G401 (cell line): ENCODE measurements around the gene STAG1. TPM values are rescaled to one million over a fixed set of nuclear protein-coding genes. Genes with fewer than 3 reads are reported as not detected.
"Not testable (repeated sequence)": the region's sequence is repeated elsewhere in the genome, so short reads cannot be mapped to it uniquely, and the experiment has no call there.

Experiments
- DNase-seq: peaks from one replicate; pipeline ENCODE4 v3.0.0-alpha.2; 2015; ENCODE audit warnings: low spot score
- in situ Hi-C: cut with HindIII; loops from 2 replicates; pipeline ENCODE4 v1.10.0; 2016; ENCODE audit warnings: low sequenced_read_pairs, mixed read lengths
- total RNA-seq: library from RNA; depleted of rRNA; stranded (reverse); fragments of >200 nt; shearing (Covaris generic); gene quantifications from 2 replicates; pipeline ENCODE4 v1.2.3, GENCODE V29; 2014

STAG1 gene
- total RNA-seq, 1 experiment from 2014 or later, result 22.4 TPM

DNA sequence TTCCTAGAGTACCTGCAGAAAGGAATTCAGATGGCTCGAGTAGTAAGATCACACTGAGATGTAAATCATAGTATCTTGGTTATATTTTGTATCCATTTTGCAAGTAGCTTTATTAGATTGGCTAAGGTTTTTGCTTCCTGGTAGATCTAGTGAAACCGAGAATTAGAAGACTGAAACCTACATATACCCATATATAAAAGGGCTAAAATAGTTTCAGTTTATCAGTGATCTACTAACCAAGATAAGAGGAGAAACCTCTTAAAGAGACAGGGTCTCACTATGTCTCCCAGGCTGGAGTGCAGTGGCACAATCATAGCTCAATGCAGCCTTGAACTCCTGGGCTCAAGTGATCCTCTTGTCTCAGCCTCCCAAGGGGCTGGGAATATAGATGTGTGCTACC, 366.7 kb downstream of the STAG1 start:
- in situ Hi-C loops, result no loop called here
- DNase-seq, result no peak

DNA sequence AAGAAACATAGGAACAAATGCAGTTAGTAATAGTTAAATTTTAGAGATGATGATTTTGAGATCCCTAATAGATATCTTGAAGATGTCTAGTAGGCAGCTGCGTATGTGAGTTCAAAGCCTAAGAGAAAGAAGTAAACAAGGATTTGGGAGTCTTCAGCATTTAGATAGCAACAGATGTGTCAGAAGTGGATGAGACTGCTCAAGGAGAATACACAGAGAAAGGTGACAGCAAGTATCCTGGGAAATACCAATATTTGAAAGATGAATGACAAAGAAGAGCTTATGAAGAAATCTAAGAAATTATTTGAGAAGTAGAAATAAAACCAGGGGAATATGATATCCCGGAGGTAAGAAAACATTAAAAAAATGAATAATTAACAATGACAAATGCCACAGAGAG, 371.1 kb downstream of the STAG1 start:
- in situ Hi-C loops, result no loop called here
- DNase-seq, result no peak

DNA sequence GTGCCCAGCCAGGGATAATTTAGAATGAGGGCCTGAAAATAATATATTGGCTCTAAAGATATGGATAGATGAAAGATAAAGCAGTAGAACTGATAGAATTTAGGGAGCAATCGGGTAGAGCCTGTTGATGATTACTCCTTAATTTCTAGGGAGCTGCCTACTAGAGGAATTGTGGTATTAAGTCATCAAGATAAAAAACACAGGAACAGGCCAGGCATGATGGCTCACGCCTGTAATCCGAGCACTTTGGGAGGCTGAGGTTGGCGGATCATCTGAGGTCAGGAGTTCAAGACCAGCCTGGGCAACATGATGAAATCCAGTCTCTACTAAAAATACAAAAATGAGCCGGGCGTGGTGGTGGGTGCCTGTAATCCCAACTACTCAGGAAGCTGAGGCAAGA, 371.6 kb downstream of the STAG1 start:
- no peak for DNase-seq
- in situ Hi-C loops, result no loop called here

DNA sequence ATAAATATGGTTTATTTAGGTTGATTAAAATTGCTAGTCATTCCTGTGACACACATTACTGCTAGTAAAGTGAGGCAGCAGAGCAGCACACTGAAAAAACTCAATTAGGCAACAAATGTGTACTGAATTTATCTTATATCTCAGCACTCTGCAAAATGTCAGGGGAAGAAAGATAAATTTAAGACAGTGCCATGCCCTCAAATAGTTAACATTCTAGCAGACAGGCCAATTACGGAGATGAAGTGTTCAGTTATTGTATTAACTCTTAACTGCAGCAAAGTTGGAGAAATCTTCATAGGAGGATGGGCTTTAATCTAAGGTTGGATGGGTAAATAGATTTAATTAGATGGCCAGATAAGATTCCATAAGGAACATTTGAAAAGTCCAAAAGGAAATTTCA, 374.2 kb downstream of the STAG1 start:
- no peak for DNase-seq
- in situ Hi-C loops, result no loop called here

DNA sequence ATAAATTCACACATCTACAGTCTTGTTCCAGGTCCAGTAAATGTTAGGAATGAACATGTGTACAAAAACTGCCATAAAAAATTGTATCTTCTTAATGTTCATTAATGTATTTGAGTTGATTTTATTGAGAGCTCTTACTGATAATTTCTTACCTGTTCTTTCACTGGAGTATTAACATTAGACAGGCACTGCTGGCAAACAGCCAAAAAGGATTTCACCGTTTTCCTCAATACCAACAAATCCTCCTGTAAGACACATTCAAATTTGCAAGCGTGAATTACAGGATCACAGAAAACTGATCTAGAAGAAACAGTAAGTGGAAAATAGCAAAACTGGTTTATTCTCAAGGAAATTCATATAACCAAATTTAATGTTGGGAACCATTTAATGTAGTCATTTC, 374.7 kb downstream of the STAG1 start:
- in situ Hi-C loops, result no loop called here
- DNase-seq, result peak; percentile 23

DNA sequence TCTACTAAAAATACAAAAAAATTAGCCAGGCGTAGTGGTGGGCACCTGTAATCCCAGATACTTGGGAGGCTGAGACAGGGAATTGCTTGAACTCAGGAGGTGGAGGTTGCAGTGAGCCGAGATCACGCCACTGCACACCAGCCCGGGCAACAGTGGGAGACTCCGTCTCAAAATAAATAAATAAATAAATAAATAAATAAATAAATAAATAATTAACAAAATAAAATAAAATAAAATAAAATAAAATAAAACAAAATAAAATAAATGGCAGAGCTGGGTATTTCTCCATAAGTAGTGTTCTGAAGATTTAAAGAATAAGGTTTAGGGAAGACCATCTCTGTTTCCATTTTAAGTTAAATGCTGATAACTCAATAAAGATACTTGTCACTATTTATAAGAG, 376.4 kb downstream of the STAG1 start:
- in situ Hi-C loops, DNase-seq: not testable (repeated sequence)

DNA sequence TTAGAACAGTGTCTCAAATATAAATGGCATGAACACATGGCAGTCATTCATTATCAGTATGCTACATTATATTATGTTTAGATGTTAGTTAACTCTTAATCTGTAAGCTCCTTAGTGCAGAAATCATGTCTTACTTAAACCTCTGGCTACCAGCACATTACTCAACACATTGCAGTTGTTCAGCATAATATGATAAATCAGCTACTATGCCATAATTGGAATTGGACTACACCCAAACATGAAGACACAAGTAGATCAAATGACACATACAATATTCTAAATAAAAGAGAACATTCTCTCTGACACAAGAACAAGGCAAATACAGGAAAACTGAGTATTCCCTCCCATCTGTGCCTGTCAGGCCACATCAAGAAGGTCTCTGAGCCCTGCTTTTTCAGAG, 385.9 kb downstream of the STAG1 start:
- no peak for DNase-seq
- in situ Hi-C loops, result no loop called here

DNA sequence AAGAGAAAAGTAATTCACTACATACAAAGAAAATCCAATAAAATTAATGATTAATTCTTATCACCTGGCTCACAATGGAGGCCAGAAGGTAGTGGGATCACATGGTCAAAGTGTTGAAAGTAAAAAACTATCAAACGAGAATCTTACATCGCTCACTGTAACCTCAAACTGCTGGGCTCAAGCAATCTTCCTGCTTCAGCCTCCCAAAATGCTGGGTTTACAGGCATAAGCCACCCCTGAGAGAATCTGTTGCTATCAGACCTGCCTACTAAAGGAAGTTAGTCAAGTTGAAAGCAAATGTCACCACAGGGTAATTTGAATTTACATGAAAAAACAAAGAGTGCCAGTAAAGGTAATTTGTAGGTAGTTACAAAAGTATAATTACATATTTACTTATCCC, 398.7 kb downstream of the STAG1 start:
- in situ Hi-C loops, result no loop called here
- no peak for DNase-seq

DNA sequence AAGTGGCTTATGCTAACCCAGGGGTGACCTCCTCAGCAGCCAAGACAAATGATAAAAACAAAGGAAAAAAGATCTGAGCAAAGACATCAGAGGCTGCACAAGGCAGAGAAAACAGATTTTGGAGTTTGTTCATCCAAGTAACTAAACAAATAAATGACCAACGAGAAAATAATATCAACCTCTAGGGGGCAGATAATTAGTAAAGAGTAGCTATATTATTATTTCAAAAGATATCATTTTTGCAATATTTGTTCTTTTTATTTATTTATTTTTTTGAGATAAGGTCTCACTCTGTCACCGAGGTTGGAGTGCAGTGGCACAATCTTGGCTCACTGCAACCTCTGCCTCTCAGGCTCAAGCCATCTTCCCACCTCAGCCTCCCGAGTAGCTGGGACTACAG, 400.3 kb downstream of the STAG1 start:
- DNase-seq, result no peak
- in situ Hi-C loops, result no loop called here

DNA sequence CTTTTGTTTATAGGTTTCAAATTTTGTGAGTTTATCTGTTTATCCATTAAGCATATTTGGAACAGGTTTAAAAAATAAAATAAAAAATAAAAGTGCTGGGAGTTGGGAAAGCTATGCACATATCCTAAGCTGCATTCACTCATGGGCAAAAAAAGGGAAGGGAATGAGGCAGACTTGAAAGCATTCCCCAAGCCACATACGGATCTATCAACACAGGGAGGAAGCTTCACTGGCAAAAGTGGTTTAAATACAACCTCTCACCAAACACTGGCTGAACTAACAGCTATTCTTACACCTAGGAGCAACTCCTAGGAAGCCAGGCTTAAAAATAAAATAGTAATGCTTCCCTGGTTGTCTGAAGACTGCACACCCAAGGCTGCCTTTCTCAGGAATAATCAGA, 400.8 kb downstream of the STAG1 start:
- in situ Hi-C loops, result no loop called here
- no peak for DNase-seq

DNA sequence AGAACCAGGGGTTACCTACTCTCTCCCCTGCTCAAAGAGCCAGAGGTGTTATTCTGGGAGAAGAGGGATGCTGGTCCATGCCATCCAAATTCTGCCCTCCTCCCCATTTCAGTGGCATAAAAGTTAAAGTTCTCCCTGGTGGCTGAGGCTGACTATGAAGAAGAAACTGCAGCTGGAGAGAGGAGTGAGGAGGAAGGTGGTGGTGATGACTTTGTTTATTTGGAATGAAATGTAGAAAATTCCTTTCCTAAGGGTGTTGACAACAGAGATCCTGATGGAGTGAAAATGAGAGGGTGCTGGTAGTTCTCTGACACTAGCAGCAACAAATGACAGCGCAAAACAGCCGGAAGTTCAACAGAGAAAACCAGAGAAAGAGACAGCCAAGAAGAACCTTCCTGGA, 401.6 kb downstream of the STAG1 start:
- DNase-seq, result no peak
- in situ Hi-C loops, result no loop called here

DNA sequence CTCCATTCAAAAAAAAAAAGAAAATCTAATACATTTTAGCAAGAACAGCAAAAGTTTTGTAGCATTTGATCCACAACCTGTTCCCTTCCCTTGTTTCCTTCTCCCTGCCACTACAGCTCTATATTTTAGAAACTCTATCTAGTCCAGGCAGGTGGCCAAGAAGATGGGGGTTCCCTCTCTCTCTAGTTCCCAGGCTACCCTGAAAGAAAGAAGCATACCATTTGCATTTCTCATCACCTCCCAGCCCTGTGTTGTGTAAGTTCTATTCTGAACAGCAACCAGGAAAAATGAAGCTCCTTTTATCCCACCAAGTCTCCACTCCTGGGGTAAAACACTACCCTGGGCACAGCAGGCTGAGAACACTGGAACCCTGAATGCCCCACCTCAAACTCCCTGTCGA, 402.0 kb downstream of the STAG1 start:
- in situ Hi-C loops, result no loop called here
- no peak for DNase-seq

DNA sequence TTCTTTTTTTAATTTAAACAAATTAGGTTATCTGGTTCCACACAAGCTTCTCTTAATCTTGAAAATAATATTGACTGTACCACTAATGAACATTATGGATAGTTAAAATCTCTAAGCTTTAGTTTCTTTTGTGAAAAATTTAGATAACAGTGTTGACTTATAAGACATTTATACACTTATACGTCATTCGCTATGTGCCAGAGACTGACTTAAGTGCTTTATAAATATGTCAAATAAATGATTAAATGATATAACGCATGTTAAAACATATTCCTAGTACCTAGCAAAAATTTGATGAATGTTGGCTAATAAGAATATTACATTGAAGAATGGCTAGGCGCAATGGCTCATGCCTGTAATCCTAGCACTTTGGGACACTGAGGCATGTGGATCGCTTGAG, 405.7 kb downstream of the STAG1 start:
- no peak for DNase-seq
- in situ Hi-C loops, result no loop called here

DNA sequence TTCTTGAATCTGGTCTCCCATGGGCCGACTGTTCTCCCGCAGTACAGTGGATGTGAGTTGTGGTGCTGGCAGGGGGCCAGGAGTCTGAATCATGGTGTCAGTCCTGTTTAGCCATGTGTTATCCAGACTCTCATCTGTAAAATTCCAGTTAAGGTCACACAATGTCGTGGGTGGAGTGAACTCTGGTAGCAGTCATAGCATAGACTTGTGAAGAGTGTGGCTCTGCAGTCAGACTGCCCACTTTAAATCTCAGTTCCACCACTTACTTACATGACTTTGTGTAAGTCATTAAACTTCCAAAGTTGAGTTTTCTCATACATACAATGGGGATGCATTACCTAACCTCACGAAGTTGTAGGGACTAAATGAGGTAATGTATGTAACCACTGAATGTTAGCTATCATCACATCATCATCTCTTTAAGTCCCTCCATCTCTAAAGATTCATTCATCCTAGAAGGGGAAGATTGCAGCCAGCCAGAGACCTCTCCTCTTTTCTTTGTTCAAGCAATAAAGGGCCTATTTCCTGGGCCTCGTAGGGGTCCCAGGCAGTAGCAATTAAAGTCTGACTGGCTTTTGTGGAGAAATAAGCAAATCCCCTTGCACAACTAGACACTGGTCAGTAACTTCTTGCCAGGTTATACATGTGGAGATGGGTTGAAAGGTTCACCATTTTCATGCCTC, 408.2 kb downstream of the STAG1 start:
- peak; percentile 24 for DNase-seq
- in situ Hi-C loops, result no loop called here

DNA sequence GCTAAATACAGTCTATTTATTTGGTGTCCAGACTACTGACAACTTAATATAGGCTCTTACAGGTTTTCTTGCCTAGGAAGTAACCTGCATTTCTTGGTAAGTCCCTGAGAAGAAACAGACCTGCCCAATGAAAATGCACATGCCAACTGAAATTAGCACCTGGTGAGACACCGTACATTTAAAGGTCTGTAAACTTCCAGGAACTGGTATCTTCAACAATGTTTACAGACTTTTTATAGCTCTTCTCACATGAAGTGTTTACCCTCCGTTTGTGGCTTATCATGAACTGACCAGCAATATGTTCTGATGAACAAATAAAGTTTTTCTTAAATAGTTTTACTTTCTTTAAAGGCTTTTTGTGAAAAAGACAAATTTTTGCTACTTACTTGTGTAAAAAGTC, 408.7 kb downstream of the STAG1 start:
- in situ Hi-C loops, result no loop called here
- DNase-seq, result no peak

DNA sequence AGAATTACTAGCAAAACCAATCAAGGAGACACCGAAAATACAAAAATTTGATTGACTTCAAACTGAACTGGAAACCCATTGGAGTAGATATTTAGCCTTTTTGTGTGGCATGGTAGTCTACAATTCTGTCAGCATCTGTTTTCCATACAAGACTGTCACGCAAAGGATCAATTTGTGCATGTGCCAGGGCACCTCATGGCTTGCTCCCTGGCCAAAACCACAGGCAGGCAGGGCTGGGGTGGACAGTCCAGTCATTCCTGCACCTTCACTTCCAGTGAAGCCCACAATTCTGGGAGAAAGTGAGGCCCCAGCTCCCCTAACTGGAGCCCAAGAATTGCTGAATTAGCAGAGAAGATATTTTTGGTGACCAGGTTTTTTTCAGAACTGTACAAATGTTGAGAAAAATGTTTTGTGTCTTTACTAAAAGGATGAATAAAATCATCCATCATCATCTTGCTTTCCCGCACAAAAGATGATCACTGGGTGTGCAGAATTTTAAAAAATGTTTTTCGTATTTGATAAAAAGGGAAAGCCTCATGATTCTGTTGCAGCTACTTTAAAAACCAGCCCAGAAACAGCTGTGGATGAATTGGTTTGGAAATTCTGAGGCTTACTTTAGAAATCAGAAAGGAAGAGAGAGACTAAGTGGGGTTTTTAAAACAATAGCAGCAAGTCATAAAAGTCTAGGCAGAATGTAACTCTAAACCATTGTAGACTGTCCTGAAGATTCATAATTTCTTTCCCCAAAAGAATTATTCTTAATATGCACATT, 415.7 kb downstream of the STAG1 start:
- in situ Hi-C loops, result no loop called here
- no peak for DNase-seq

DNA sequence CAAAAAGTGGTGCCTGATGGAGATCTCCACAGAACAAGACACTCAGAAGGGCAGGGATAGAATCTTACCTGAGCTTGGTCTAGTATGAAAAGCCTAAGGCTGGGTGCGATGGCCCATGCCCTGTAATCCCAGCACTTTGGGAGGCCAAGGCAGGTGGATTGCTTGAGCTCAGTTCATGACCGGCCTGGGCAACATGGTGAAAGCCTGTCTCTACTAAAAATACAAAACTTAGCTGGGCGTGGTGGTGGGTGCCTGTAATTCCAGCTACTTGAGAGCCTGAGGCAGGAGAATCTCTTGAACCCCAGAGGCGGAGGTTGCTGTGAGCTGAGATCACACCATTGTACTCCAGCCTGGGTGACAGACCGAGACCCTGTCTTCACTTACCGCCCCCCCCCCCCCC, 417.5 kb downstream of the STAG1 start:
- DNase-seq, in situ Hi-C loops: not testable (repeated sequence)

DNA sequence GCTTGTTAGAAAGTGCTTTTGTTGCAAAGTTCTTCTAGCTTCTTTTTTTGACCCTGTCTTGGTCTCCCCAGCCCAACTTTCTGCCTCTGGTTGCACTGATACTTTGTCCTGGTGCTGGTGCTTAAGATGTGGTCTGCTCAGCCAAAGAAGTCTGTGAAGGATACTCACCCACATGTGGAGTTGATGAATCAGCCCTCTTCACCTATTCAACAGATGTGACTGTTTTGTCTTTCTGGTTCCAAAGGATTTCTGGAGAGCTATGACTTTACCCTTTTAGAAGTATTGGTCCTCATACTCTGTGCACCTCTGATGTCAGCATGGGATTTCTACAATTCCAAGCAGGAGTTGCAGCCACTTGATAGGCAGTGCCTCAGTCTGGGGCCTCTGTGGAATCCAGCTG, 418.0 kb downstream of the STAG1 start:
- in situ Hi-C loops, result no loop called here
- no peak for DNase-seq

DNA sequence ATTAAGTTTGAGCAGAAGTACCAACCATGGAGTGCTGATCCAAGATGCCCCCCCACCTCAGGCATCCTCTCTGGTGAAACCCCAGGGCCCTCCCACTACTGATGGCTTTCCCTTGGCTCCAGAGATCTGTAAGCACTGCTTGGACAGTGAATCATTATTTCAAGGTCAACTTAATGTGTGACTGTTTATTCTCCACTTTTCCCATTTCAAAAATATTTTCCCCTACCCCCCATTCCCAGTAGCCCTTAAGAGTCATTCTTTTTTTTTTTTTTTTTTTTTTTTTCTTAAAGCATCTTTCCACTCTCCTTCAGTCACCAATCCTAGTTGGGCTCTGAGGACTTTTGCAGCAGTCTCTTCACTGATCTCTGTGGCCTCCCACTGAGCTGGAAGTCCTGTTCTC, 419.4 kb downstream of the STAG1 start:
- in situ Hi-C loops, result no loop called here
- no peak for DNase-seq

DNA sequence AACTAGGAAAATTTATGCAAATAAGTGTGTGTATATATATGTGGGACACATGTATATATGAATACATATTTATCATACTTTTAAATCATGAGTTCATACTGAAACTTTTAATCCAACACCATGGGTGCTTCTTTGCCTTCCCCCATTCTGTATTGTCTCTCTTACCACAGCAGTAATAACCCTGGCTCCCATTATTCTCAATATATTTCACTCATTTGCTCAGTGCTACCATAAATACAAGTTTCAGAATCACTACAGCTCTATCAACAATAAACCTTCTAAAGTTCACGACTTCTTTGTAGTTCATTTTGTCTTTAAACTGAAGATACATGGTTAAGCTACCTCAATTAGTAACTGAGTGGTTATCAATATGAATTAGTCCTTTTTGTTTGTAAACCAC, 419.9 kb downstream of the STAG1 start:
- in situ Hi-C loops, result no loop called here
- DNase-seq, result no peak

DNA sequence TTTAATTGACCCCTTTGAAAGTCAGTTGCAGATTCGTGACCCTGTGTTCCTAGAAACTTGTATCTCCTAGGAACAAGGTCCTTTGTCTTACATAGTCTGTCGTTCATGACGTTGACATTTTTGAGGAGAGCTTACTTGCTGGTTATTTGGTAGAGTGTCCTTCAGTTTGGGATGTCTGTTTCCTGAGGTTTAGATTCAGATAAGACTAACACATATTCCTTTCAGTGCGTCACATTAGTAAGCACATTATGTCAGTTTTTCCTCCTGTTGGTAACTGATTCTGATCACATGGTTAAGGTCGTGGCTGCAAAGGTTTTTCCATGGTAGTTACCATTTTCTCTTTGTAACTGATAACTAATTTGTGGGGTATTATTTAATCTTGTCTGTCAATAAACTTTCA, 421.3 kb downstream of the STAG1 start:
- DNase-seq, result no peak
- in situ Hi-C loops, result no loop called here
